B cell (primary cell): ENCODE results near the gene PXMP2.

Source experiments
- EZH2 ChIP-seq: IDR thresholded peaks from 2 replicates; pipeline ENCODE4 v1.6.1; 2012; ENCODE audit warnings: borderline replicate concordance, low read depth, mild to moderate bottlenecking, moderate library complexity, low read length; ENCODE audit not compliant: insufficient read depth, poor library complexity, severe bottlenecking
- TF ChIP-seq, protein P1 (sequence below): fragments of 200-600 bp; IDR thresholded peaks from one replicate; pipeline ENCODE4 v1.8.0; 2022; ENCODE audit warnings: antibody characterized with exemption, mild to moderate bottlenecking

DNA sequence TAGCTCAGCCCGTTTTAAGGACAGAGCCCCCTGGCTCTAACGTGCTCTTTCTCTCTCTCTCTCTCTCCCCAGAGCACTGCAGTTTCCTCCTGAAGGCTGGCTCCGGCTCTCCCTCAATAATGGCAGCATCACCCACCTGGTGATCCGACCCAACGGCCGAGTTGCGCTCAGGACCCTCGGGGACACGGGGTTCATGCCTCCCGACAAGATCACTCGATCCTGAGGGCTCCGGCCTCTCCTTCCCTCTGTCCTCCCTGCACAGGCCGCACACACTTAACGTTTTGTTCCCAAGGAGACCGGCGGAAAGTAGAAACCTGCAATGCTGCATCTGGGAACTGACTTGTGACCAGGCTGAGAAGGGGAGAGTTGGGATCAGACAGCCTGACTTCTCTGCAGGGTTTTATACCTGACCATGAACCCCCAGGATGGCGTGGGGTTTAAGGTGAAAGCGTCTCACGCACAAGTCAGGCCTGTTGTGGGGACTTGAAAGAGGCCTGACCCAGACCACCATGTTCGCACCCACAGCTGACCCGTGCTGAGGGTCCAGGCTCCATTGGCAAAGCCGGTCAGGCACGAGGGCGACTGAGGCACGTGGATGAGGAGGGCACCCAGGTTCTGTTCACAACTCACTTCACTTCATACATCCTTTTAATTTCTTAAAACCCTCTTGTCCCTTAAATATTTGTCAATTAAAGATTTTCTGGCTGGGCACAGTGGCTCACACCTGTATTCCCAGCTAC is 33.4 kb downstream of the PXMP2 start:
- TF ChIP-seq, protein P1, sequence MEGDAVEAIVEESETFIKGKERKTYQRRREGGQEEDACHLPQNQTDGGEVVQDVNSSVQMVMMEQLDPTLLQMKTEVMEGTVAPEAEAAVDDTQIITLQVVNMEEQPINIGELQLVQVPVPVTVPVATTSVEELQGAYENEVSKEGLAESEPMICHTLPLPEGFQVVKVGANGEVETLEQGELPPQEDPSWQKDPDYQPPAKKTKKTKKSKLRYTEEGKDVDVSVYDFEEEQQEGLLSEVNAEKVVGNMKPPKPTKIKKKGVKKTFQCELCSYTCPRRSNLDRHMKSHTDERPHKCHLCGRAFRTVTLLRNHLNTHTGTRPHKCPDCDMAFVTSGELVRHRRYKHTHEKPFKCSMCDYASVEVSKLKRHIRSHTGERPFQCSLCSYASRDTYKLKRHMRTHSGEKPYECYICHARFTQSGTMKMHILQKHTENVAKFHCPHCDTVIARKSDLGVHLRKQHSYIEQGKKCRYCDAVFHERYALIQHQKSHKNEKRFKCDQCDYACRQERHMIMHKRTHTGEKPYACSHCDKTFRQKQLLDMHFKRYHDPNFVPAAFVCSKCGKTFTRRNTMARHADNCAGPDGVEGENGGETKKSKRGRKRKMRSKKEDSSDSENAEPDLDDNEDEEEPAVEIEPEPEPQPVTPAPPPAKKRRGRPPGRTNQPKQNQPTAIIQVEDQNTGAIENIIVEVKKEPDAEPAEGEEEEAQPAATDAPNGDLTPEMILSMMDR: no peak
- no peak for TF ChIP-seq EZH2
